CD4-positive, alpha-beta memory T cell (primary cell): ENCODE measurements around the gene DNAJC28. TPM values are rescaled to one million over a fixed set of nuclear protein-coding genes. Genes with fewer than 3 reads are reported as not detected.
"Not testable (repeated sequence)": the region's sequence is repeated elsewhere in the genome, so short reads cannot be mapped to it uniquely, and the experiment has no call there.

Source experiments
- CTCF ChIA-PET: fragments of 350-600 bp; sonication (Branson Sonifier 250); formaldehyde crosslinking; loops from one replicate; lab custom pipeline; 2021; ENCODE audit warnings: inconsistent platforms; ENCODE audit not compliant: partially characterized antibody; lab: Charles Lee
- POLR2A ChIA-PET: fragments of 350-600 bp; sonication (Branson Sonifier 250); formaldehyde crosslinking; loops from one replicate; lab custom pipeline; 2021; ENCODE audit not compliant: partially characterized antibody; lab: Charles Lee
- DNase-seq, 5 donors: peaks; one replicate each; pipeline versions ENCODE4 v3.0.0 to v3.0.0-alpha.2; 2020 to 2022; ENCODE audit warnings: mixed read lengths in 1 of 5
- H3K27ac ChIP-seq: one replicate; pipeline ENCODE4 v1.7.0; 2013; ENCODE audit warnings: low read depth, low read length
- H3K27me3 ChIP-seq: 2 replicates; pipeline ENCODE4 v1.7.0; 2013; ENCODE audit warnings: mild to moderate bottlenecking, low read length, moderate library complexity; ENCODE audit not compliant: insufficient read depth
- H3K36me3 ChIP-seq: 2 replicates; pipeline ENCODE4 v1.7.0; 2013; ENCODE audit warnings: mild to moderate bottlenecking, low read length, moderate library complexity; ENCODE audit not compliant: insufficient read depth
- H3K4me1 ChIP-seq: 2 replicates; pipeline ENCODE4 v1.7.0; 2013; ENCODE audit warnings: mild to moderate bottlenecking, low read length, moderate library complexity; ENCODE audit not compliant: insufficient read depth
- H3K4me3 ChIP-seq, 2 donors: one replicate each; pipeline ENCODE4 v1.7.0; 2013; ENCODE audit warnings: low read length in 2 of 2, mild to moderate bottlenecking in 1 of 2
- H3K9me3 ChIP-seq, 2 donors: one replicate each; pipeline ENCODE4 v1.7.0; 2013; ENCODE audit warnings: low read length in 2 of 2, control low read depth in 1 of 2; ENCODE audit not compliant: control insufficient read depth in 1 of 2
- H3K27ac Mint-ChIP-seq, 7 donors: one replicate each; pipeline ENCODE4 v1.8.0; 2020 to 2021; ENCODE audit warnings: mixed read lengths in 7 of 7, mild to moderate bottlenecking in 6 of 7, inconsistent platforms in 3 of 7, moderate library complexity in 3 of 7
- H3K27me3 Mint-ChIP-seq, 2 donors: one replicate each; pipeline ENCODE4 v1.8.0; 2020 to 2021; ENCODE audit warnings: mixed read lengths in 2 of 2
- H3K36me3 Mint-ChIP-seq, 2 donors: one replicate each; pipeline ENCODE4 v1.8.0; 2020 to 2021; ENCODE audit warnings: mixed read lengths in 2 of 2, inconsistent platforms in 1 of 2, mild to moderate bottlenecking in 1 of 2
- H3K4me1 Mint-ChIP-seq, 4 donors: one replicate each; pipeline ENCODE4 v1.8.0; 2020 to 2021; ENCODE audit warnings: mixed read lengths in 4 of 4, mild to moderate bottlenecking in 1 of 4
- H3K4me3 Mint-ChIP-seq, 8 donors: one replicate each; pipeline ENCODE4 v1.8.0; 2020 to 2021; ENCODE audit warnings: mixed read lengths in 8 of 8, mild to moderate bottlenecking in 7 of 8, moderate library complexity in 6 of 8, inconsistent platforms in 3 of 8
- H3K9me3 Mint-ChIP-seq, 8 donors: one replicate each; pipeline ENCODE4 v1.8.0; 2020 to 2021; ENCODE audit warnings: mixed read lengths in 8 of 8, mild to moderate bottlenecking in 5 of 8, inconsistent platforms in 3 of 8, moderate library complexity in 1 of 8
- intact Hi-C: fragments of 100-400 bp; cut with micrococcal nuclease; formaldehyde crosslinking; loops from one replicate; pipeline ENCODE4 v1.15.1; 2023
- polyA plus RNA-seq, 2 donors: library from polyadenylated mRNA; unstranded; fragments of 300-500 nt; fragmentation: Illumina TruSeq; gene quantifications; one replicate each; pipeline ENCODE4 v1.2.3, GENCODE V29; 2021
- total RNA-seq, 2 experiments: library from RNA; stranded (reverse); gene quantifications; one replicate each; pipeline ENCODE4 v1.2.3, GENCODE V29; 2021

DNAJC28 gene
- total and polyA plus RNA-seq, 4 experiments from 2014 or later, result 0.56 to 1.6 (median 1.1) TPM

DNA sequence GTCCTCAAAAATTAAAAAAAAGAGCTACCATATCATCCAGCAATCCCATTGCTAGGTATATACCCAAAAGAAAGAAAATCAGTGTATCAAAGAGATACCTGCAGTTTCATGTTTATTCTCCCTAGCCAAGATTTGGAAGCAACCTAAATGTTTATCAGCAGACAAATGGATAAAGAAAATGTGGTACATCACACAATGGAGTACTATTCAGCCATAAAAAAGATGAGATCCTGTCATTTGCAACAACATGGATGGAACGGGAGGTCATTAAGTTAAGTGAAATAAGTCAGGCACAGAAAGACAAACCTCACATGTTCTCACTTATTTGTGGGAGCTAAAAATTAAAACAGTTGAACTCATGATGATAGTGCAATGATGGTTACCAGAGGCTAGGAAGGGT lies 15.5 kb upstream of the DNAJC28 start:
- intact Hi-C loops, H3K4me1 Mint-ChIP-seq, H3K27ac ChIP-seq, H3K4me3 Mint-ChIP-seq, H3K9me3 ChIP-seq, H3K9me3 Mint-ChIP-seq, H3K4me3 ChIP-seq, POLR2A ChIA-PET, H3K4me1 ChIP-seq, H3K27me3 ChIP-seq, DNase-seq, H3K27me3 Mint-ChIP-seq: not testable (repeated sequence)
- CTCF ChIA-PET, result interaction anchor here (1.5 kb wide), 1 partner anchor 99 kb away, joined by 4 read pairs; no protein-coding TSS in a partner anchor
- H3K36me3 ChIP-seq, result peaks cover 43% of the 10 kb centered on the region
- Mint-ChIP-seq H3K36me3 (peaks cover 67 to 71% of the 10 kb centered on the region in 2 donors), H3K27ac (peak overlapping the region in 1 of 7 donors; percentile 39)

DNA sequence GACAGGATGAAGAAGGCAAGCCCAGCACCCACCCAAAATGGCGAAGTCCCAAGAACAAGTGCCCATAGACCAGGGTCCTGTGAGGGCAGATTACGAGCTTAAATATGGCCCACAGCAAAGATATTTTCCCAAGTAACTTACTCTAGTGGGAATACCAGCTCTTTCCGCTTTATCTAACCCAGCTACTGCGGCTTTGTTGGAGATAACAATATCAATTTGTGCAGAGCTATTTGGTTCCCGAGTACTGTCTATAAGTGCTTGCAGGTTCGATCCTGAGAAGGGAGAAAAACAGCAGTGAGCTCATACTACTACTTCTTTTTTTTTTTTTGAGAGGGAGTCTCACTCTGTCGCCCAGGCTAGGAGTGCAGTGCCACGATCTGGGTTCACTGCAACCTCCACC lies 14.3 kb upstream of the DNAJC28 start:
- no peak overlapping the region for H3K4me3 Mint-ChIP-seq
- H3K4me1 ChIP-seq, result no peaks in the 10 kb centered on the region
- H3K4me3 ChIP-seq, result no peak overlapping the region
- no peak overlapping the region for H3K27ac ChIP-seq
- intact Hi-C loops, result no loop called here
- H3K36me3 ChIP-seq, result peaks cover 34% of the 10 kb centered on the region
- CTCF ChIA-PET, result interaction anchor here (1.5 kb wide), 1 partner anchor 100 kb away, joined by 4 read pairs; no protein-coding TSS in a partner anchor
- no peaks in the 10 kb centered on the region for H3K9me3 ChIP-seq
- peak overlapping the region in 1 of 7 donors; percentile 60 for H3K27ac Mint-ChIP-seq
- no peaks in the 10 kb centered on the region for H3K27me3 ChIP-seq
- peaks cover 57 to 62% of the 10 kb centered on the region in 2 donors for H3K36me3 Mint-ChIP-seq
- POLR2A ChIA-PET, result interaction anchor here (0.6 kb wide), 1 partner anchor 124 kb away, joined by 3 read pairs; no protein-coding TSS in a partner anchor
- no peaks in the 10 kb centered on the region for H3K27me3 Mint-ChIP-seq
- no peak for DNase-seq
- H3K4me1 Mint-ChIP-seq, result peaks cover 0 to 1% (median 0%) of the 10 kb centered on the region in 4 donors
- H3K9me3 Mint-ChIP-seq, result peaks cover 0 to 4% (median 0%) of the 10 kb centered on the region in 8 donors

- H3K36me3 ChIP-seq, result no peaks in the 10 kb centered on the region
- no peaks in the 10 kb centered on the region for H3K9me3 ChIP-seq
- Mint-ChIP-seq H3K27ac (peak overlapping the region in 1 of 7 donors; percentile 23), H3K9me3 (peaks cover 0 to 2% (median 0%) of the 10 kb centered on the region in 8 donors), H3K36me3 (no peaks in the 10 kb centered on the region), H3K4me3 (no peak overlapping the region), H3K27me3 (peaks cover 0 to 4% of the 10 kb centered on the region in 2 donors), H3K4me1 (peaks cover 4 to 7% (median 6%) of the 10 kb centered on the region in 4 donors)
- H3K27me3 ChIP-seq, result no peaks in the 10 kb centered on the region
- ChIA-PET CTCF (no interaction called here), POLR2A (interaction anchor here (2.8 kb wide), 1 partner anchor 16 kb away, joined by 16 read pairs; the partner anchor contains the start of gene TMEM50B)
- H3K27ac ChIP-seq, result no peak overlapping the region
- intact Hi-C loops, result no loop called here
- DNase-seq, result no peak
- H3K4me1 ChIP-seq, result peaks cover 4% of the 10 kb centered on the region
- no peak overlapping the region for H3K4me3 ChIP-seq
Observed at GRCh38 chr21:33496345-33496744, 4.8 kb upstream of the DNAJC28 start.

GRCh38 chr21:33495743-33496142 lies 4.2 kb upstream of the DNAJC28 start:
- Histone ChIP-seq H3K4me1 (peaks cover 4% of the 10 kb centered on the region), H3K27me3 (no peaks in the 10 kb centered on the region), H3K36me3 (no peaks in the 10 kb centered on the region), H3K9me3 (no peaks in the 10 kb centered on the region), H3K4me3 (no peak overlapping the region), H3K27ac (no peak overlapping the region)
- intact Hi-C loops, result no loop called here
- Mint-ChIP-seq H3K27ac (no peak overlapping the region), H3K27me3 (peaks cover 0 to 4% of the 10 kb centered on the region in 2 donors), H3K9me3 (peaks cover 0 to 2% (median 0%) of the 10 kb centered on the region in 8 donors), H3K4me3 (no peak overlapping the region), H3K36me3 (no peaks in the 10 kb centered on the region), H3K4me1 (peaks cover 6 to 12% (median 9%) of the 10 kb centered on the region in 4 donors)
- CTCF ChIA-PET, result no interaction called here
- POLR2A ChIA-PET, result interaction anchor here (2.8 kb wide), 1 partner anchor 16 kb away, joined by 16 read pairs; the partner anchor contains the start of gene TMEM50B
- DNase-seq, result no peak

DNA sequence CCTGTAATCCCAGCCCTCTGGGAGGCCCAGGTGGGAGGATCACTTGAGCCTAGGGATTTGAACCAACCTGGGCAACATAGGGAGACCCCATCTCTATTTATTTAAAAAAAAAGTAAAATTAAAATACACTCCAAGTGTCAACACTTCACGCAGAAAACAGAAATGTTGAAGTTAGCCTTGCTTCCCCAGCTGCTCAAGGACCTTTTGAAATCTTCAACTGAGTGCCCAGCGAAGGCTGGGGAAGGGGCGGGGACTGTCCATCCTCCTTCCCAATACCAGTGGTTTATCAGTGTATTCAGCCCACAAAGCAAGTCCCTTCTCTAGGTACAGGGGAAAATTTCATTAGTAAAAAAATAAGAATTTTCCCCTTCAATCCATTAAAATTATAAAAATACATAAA lies 2.2 kb upstream of the DNAJC28 start:
- Mint-ChIP-seq H3K27me3 (peaks cover 0 to 4% of the 10 kb centered on the region in 2 donors), H3K4me3 (peak overlapping the region in 1 of 8 donors; percentile 29), H3K9me3 (peaks cover 0 to 2% (median 0%) of the 10 kb centered on the region in 8 donors), H3K36me3 (no peaks in the 10 kb centered on the region), H3K27ac (peak overlapping the region in 1 of 7 donors; percentile 66), H3K4me1 (peaks cover 7 to 14% (median 11%) of the 10 kb centered on the region in 4 donors)
- H3K27me3 ChIP-seq, result no peaks in the 10 kb centered on the region
- ChIA-PET POLR2A (no interaction called here), CTCF (interaction anchor here (0.7 kb wide), 1 partner anchor 63 kb away, joined by 3 read pairs; no protein-coding TSS in a partner anchor)
- no peaks in the 10 kb centered on the region for H3K9me3 ChIP-seq
- H3K27ac ChIP-seq, result no peak overlapping the region
- H3K4me1 ChIP-seq, result peaks cover 4% of the 10 kb centered on the region
- no peaks in the 10 kb centered on the region for H3K36me3 ChIP-seq
- intact Hi-C loops, result no loop called here
- H3K4me3 ChIP-seq, result no peak overlapping the region
- DNase-seq, result no peak

DNA sequence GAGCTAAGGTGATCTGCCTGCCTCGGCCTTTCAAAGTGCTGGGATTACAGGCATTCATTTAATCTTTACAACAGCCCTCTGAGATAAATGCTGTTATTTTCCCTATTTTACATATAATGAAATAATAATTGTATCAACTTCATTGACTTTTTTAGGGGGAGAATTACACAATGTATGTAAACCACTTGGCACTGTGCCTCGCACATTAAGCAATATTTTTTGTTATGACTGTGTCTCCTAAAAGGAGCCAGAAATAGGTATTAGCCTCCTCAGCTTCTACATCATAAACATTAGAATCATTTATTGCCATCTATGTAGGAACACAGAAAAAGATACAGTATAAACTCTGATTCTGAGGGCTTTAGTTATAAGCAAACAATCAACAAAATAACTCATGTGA lies 1.1 kb upstream of the DNAJC28 start:
- H3K9me3 Mint-ChIP-seq, result peaks cover 0 to 2% (median 0%) of the 10 kb centered on the region in 8 donors
- peaks cover 0 to 4% of the 10 kb centered on the region in 2 donors for H3K27me3 Mint-ChIP-seq
- intact Hi-C loops, result no loop called here
- Histone ChIP-seq H3K4me3 (no peak overlapping the region), H3K27me3 (no peaks in the 10 kb centered on the region), H3K27ac (no peak overlapping the region), H3K9me3 (no peaks in the 10 kb centered on the region), H3K36me3 (no peaks in the 10 kb centered on the region), H3K4me1 (peaks cover 4% of the 10 kb centered on the region)
- peaks cover 7 to 14% (median 11%) of the 10 kb centered on the region in 4 donors for H3K4me1 Mint-ChIP-seq
- no peak overlapping the region for H3K27ac Mint-ChIP-seq
- CTCF ChIA-PET, result no interaction called here
- H3K36me3 Mint-ChIP-seq, result no peaks in the 10 kb centered on the region
- peak overlapping the region in 4 of 8 donors; percentile 12 to 59 (median 46) for H3K4me3 Mint-ChIP-seq
- POLR2A ChIA-PET, result interaction anchor here (5.0 kb wide), 1 partner anchor 12 kb away, joined by 142 read pairs; the partner anchor contains the start of gene TMEM50B
- DNase-seq, result no peak

GRCh38 chr21:33490991-33491372 lies 534 bp downstream of the DNAJC28 start:
- peaks cover 7 to 14% (median 11%) of the 10 kb centered on the region in 4 donors for H3K4me1 Mint-ChIP-seq
- Histone ChIP-seq H3K4me1 (peaks cover 4% of the 10 kb centered on the region), H3K4me3 (peak overlapping the region; percentile 76 to 88), H3K9me3 (no peaks in the 10 kb centered on the region), H3K27ac (peak overlapping the region; percentile 64), H3K36me3 (no peaks in the 10 kb centered on the region), H3K27me3 (no peaks in the 10 kb centered on the region)
- no peaks in the 10 kb centered on the region for H3K36me3 Mint-ChIP-seq
- CTCF ChIA-PET, result interaction anchor here (1.0 to 1.6 kb wide), 3 partner anchors 11 to 720 kb away, joined by 3 to 21 read pairs (median 6); partner anchors contain the start of genes PAXBP1 and TMEM50B
- peak overlapping the region; percentile 74 to 97 (median 94) for H3K27ac Mint-ChIP-seq
- peak overlapping the region; percentile 83 to 99 (median 94) for H3K4me3 Mint-ChIP-seq
- H3K27me3 Mint-ChIP-seq, result peaks cover 0 to 4% of the 10 kb centered on the region in 2 donors
- POLR2A ChIA-PET, result interaction anchor here (0.8 to 5.0 kb wide), 8 partner anchors 10 to 719 kb away, joined by 3 to 142 read pairs (median 5); partner anchors contain the start of genes DONSON, GART, IFNAR1 and SON
- H3K9me3 Mint-ChIP-seq, result peaks cover 0 to 2% (median 0%) of the 10 kb centered on the region in 8 donors
- no peak for DNase-seq
- intact Hi-C loops, result loop anchor here (1.0 kb wide), 4 partner anchors 11 to 763 kb away; partner anchors contain the start of genes CRYZL1, GART and SYNJ1
